Stimulated activated CD4-positive, alpha-beta T cell treated with anti-CD3 and anti-CD28 coated beads, Interleukin-4, amount 100 ng/mL, for 4 hours (primary cell): ENCODE data around the gene L3MBTL1.
A peak's percentile ranks its signal among the peaks of the same experiment; 100 is the strongest.

Source experiments
- DNase-seq, 2 experiments: peaks; one replicate each; pipeline ENCODE4 v3.0.0-alpha.2; 2020

Gene L3MBTL1

DNA sequence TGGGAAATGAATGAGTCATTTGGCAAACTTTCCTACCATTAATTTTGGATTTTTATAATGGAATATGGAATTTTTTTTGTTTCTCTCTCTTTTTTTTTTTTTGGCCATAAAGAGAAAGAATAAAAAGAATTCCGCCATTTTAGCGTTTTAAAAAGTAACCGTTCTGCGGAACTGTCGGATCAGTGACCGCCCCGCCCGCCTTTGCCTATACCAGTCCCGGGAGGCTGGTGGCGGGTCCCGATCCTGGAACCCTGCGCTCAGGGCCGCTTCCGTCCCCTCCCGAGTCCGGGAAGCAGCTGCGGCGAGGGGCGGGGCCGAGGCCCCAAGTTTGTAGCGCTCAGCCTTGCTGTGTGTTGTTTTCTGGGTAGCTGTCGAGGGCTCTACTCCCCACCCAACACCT, 609 bp downstream of the L3MBTL1 start:
- DNase-seq: no peak

DNA sequence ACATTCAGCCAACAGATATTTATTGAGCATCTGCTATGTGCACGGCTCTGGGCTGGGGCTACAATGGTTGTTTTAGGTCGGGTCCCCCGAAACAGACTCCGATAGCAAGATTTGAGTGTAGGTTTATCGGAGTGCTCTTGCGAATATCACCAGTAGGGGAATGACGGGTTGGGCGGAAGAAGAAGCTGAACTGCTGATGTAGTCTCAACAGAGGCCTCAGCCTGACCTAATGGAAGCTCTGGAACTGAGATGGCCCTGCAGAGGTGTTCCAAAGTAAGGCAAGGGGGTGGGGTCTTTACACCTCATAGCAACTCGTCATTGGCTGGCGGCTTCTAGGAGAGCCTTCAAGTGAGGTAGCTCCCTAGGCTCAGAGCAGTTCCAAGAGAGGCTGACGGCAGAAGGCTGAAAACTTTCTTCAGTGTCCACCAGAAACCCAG, 1.1 kb downstream of the L3MBTL1 start:
- no peak for DNase-seq

DNA sequence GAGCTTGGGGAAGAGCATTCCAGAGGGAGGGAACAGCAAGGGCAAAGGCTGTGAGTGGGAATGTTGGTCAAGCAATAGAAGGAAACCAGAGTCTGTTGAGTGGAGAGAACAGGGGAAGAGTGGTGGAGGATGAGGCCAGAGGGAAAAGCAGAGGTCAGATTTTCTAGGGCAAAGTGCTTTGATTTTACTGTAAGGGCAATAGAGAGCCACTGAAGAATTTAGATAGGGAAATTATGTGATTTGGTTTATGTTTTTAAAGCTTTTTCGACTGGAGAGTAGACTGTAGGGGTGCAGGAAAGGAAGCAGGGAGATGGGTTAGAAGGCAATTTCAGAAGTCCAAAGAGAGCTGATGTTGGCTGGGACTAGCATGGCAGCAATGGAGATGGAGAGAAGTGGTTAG, 4.4 kb downstream of the L3MBTL1 start:
- DNase-seq: no peak

- no peak for DNase-seq
Observed at GRCh38 chr20:43513372-43513930, 6.0 kb downstream of the L3MBTL1 start.

DNA sequence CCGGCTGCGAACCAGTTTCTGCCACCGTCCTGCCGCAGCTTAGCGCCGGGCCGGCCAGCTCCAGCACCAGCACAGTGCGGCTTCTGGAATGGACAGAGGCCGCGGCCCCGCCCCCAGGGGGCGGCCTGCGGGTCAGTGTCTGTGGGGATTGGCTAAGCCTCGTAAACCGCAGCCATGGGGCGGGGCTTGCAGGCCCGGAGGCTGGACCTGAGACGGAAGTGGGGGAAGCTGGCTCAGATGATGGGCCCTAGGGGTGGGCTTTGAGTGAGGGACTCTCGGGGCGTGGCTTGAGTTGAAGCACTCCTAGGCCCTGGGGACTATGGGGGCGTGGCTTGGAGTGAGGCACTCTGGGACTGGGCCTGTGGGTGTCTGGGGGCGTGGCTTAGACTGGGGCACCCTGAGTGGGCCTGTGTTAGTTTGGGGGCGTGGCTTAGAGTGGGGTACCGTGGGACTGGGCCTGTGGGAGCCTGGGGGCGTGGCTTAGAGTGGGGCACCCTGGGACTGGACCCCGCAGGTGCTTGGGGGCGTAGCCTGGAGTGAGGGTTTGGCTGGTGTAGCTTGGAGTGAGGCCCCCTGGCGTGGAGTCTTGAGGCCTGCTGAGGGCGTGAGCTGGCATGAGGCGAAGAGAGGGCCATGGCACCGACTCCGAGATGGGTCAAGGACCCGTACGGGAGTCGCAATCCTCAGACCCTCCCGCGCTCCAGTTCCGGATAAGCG, 6.6 kb downstream of the L3MBTL1 start:
- DNase-seq: peak; percentile 82 to 91

DNA sequence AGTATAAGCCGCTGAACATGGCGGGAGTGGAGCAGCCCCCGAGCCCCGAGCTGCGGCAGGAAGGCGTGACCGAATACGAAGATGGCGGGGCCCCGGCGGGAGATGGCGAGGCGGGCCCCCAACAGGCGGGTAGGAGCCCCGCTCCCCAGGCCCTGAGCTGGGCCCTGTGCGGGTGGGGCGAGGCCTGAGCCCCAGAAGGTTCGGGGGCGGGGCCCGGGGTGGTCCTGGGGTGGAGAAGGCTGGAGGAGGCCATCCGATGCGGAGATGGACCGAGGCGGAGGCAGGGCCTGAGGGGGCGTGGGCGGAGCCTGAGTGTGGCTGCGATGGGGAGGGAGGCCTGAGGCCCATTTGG, 7.1 kb downstream of the L3MBTL1 start:
- peak in 1 of 2 experiments; percentile 10 for DNase-seq

DNA sequence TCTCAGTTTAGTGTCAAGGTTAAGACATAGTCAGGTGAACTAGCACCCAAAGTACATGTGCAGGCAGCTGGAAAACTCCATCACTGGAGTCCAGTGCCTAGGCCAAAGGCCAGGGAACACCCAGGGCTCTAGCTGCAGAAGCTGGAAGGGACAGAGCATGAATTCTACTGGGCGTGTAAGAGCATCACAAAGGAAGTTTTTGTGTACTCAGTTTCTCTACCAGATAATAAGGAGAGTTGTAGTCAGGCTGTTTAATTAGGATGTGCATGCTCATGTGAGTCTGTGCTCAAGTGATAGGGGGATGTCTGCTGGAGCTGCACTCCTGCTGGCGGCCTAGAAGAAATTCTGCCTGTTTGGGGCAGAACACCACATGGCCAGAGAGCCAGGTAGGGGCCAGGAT, 8.1 kb downstream of the L3MBTL1 start:
- no peak for DNase-seq

DNA sequence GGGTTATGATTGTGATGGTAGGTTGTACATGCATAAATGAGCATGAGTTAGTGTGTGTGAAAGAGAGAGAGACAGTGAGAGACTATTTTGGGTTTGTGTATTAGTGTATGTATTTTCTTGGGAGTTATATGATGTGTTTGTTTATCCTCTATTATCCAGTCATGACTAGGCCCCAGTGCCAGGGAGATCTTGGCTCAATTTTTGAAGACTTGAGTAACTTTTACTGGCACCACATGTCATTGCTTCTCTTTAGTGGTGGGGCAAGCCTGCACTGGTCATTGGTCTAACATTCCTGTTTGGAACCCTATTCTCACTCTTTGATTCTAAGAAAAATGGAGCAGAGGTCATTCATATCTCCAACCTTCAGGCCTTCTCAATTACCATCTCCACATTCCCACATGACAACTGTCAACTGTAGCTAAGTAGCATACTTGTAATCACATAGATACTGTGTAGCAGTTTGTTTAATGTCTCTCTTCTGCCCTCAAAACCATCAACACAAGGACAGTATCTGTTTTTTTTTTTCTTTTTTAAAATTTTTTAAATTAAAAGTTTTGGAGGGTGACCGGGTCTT, 8.8 kb downstream of the L3MBTL1 start:
- DNase-seq: no peak

DNA sequence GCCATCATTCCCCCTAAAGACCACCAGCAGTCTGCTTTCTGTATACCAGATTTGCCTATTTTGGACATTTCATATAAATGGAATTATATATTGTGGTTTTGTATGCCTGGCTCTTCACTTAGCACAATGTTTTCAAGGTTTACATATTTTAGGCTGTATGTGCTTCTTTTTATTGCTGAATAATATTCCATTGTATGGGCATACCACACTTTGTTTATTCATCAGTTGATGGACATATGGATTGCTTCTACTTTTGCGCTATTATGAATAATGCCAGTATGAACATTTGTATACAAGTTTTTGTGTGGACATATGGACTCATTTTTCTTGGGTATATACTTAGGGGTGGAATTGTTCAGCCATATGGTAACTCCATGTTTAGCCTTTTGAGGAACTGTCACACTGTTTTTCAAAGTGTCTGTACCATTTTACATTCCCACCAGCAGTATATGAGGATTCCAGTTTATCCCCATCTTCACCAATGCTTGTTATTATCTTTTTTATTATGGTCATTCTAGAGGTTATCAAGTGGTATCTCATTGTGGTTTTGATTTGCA, 12.7 kb downstream of the L3MBTL1 start:
- DNase-seq: no peak

DNA sequence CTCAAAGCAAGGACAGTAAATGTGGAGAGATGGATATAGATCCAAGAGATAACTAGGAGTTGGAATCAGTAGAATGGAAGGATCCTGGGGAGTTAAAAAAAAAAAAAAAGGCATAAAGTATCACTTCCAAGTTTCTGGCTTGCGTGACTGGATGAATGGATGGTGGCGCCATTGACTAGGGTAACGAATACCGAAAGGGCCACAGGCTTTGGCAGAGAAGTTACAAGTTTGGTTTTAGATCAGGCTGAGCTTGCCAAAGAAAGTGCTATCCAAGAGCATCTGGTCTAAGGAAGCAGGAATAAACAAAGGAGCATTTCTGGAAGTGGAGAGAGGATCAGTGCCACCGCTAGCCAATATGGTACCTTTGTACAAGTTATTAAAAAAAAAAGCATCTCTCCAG, 17.5 kb downstream of the L3MBTL1 start:
- DNase-seq: no peak

GRCh38 chr20:43528258-43528875, 20.9 kb downstream of the L3MBTL1 start:
- no peak for DNase-seq

DNA sequence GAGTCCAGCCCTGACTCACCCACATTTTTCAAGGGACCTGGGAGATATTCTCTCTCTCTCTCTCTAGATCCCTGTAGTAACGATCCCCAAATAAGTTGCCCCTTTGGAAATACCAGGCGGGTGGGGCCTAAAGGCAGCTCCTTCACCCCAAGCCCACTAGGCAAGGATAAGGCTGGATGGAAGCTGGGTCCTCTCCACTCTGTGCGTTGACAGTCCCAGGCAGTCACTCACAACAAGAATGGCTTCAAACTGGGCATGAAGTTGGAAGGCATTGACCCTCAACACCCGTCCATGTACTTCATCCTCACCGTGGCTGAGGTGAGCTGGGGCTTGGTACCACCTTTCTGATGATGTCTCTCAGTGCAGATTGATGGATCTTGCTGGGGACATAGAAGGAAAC, 21.6 kb downstream of the L3MBTL1 start:
- DNase-seq: no peak

DNA sequence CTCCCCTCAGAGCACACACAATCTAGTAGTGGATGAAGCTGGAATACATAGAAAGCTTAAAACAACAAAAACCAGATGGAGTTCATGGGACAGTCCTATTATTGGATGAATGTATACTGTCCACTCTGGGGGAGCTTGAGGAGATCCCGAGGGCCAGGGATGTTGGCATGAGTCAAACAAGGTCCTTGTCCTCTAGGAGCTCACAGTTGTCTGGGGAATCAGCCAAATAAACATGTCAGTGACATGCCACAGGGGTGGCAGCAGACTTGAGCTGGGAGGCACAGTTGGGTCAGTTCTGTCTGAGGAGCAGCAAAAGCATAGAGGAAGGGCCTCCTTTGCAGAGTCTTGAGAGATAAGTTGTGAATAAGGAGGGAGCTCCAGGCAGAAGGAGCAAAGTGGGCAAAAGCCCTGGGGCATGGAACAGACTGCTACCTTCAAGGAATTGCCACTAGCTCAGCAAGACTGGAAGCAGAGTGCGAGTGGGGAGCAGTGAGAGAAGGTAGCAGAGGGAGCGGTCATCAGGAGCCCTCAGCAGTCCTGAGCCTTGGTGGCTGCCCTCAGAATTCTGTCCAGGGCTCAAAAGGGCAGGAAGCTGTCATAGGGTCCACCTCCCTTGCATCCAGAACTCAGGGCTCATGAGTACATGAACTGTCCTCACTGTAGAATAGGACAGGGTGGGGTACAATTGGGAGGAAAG, 22.1 kb downstream of the L3MBTL1 start:
- DNase-seq: no peak

DNA sequence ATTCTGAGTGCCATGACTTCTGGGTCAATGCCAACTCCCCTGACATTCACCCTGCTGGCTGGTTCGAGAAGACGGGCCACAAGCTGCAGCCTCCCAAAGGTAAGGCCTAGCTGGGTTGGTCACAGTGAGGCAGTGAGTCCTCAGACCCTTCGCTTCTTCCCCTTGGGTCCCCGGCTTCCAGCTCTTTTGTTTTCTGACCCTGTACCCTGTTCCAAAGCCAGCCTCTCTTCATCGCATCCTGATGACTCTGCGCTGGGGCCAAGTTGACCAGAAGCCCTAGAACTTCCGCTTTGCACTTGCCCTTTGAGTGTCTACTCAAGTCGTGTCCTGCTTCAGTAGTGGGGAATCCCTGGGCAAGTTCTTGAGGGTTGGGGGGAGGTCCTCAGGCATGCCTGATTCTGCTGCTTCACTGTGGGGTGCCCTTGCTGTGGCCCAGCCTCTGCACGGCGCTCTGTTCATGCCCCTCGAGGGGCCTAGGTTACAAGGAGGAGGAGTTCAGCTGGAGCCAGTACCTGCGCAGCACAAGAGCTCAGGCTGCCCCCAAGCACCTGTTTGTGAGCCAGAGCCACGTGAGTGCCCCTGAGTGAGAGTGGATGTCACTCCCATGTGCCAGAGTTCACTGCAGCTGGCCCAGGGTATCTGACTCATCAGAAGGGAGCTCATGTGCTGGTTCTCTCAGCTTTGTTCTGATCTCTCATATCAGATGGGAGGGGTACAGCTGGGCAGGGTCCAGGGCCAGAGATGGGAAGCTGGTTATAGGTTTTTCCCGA, 23.0 kb downstream of the L3MBTL1 start:
- DNase-seq: no peak

- no peak for DNase-seq
Observed at GRCh38 chr20:43531091-43531443, 23.6 kb downstream of the L3MBTL1 start.

DNA sequence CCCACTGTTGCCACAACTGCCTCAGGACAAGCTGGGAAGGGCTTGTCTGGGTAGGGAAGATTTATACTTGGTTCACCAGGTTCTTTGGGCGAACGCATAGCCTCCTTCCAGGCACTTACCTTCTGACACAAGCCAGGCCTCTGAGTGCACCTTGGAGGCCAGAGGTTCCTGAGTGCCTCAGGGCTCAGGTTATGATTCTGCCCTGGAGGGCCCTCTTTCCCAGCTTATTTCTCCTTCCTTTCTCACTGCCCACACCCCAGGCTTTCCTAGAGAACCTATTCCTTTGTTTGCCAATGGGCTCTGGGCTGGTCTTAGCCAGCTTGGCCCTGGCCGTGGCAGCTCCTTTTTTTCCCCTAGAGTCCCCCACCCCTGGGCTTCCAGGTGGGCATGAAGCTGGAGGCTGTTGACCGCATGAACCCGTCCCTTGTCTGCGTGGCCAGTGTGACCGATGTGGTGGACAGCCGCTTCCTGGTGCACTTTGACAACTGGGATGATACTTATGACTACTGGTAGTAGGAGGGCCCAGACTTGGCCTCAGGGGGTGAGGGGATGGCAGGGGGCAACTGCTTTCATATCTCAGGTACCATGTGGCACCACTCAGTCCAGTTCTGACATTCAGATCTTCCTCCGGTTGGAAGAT, 25.0 kb downstream of the L3MBTL1 start:
- DNase-seq: no peak

- no peak for DNase-seq
Observed at GRCh38 chr20:43533060-43533459, 25.6 kb downstream of the L3MBTL1 start.

DNA sequence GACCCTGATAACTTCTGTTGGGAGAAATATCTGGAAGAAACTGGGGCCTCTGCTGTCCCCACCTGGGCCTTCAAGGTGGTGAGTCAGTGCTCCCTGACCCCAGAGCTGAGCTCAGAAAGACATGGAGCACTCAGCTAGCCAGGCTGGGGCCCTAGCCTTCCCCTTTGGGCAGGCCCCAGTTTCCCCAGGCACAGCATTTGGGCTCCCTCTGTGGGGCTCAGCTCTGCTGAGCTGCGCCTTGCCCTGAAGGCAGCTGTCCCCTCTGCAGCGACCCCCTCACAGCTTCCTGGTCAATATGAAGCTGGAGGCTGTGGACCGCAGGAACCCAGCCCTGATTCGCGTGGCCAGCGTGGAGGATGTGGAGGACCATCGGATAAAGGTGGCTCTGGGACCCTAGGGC, 26.5 kb downstream of the L3MBTL1 start:
- no peak for DNase-seq

DNA sequence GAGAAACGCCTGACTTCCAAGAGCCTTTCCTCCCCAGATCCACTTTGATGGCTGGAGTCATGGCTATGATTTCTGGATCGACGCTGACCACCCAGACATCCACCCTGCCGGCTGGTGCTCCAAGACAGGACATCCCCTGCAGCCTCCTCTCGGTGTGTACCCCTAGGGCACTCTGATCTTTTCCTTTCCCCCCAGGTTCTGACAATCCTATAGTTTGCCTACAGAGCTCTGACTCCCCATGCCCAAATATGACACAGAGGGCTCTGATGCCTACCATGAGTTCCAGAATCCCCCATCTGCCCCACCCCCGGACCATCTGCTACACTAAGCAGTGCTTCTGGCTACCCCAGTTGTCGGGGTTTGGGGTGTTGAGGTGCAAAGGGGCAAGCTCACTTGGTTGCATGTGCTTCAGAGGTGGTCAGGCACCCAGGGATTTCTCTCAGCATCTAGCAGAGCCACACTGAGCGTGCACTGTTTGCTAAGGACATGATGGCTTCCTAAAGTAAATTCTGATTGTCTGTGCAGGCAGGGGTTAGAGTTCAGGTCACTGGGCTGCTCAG, 27.4 kb downstream of the L3MBTL1 start:
- DNase-seq: no peak

- no peak for DNase-seq
Observed at GRCh38 chr20:43535370-43536004, 28.0 kb downstream of the L3MBTL1 start.
